HG03280 (cell line): Measurements from ENCODE around the gene ADGRV1.
"Not testable (repeated sequence)": the region's sequence is repeated elsewhere in the genome, so short reads cannot be mapped to it uniquely, and the experiment has no call there.

Experiments
- ATAC-seq: cut with Tn5 transposase; IDR thresholded peaks from one replicate; pipeline ENCODE4 v1.9.1; 2021; ENCODE audit warnings: mild to moderate bottlenecking, moderate library complexity; ENCODE audit not compliant: unreplicated experiment

ADGRV1 gene

GRCh38 chr5:91049800-91050199 is 491.2 kb downstream of the ADGRV1 start:
- ATAC-seq: no peak

GRCh38 chr5:91052411-91052810 is 493.8 kb downstream of the ADGRV1 start:
- ATAC-seq: not testable (repeated sequence)

- ATAC-seq: no peak
Observed at GRCh38 chr5:91052977-91053740, 494.6 kb downstream of the ADGRV1 start.

GRCh38 chr5:91053741-91054025 is 495.1 kb downstream of the ADGRV1 start:
- no peak for ATAC-seq

- no peak for ATAC-seq
Observed at GRCh38 chr5:91058155-91058554, 499.6 kb downstream of the ADGRV1 start.

GRCh38 chr5:91058575-91058974 is 500.0 kb downstream of the ADGRV1 start:
- no peak for ATAC-seq

GRCh38 chr5:91059409-91059808 is 500.8 kb downstream of the ADGRV1 start:
- peak; percentile 70 for ATAC-seq

- no peak for ATAC-seq
Observed at GRCh38 chr5:91061094-91061493, 502.5 kb downstream of the ADGRV1 start.

GRCh38 chr5:91061946-91062562 is 503.5 kb downstream of the ADGRV1 start:
- no peak for ATAC-seq

GRCh38 chr5:91063098-91063690 is 504.6 kb downstream of the ADGRV1 start:
- not testable (repeated sequence) for ATAC-seq

- ATAC-seq: no peak
Observed at GRCh38 chr5:91065496-91065895, 506.9 kb downstream of the ADGRV1 start.

GRCh38 chr5:91069364-91069763 is 510.8 kb downstream of the ADGRV1 start:
- ATAC-seq: no peak

GRCh38 chr5:91070761-91071550 is 512.4 kb downstream of the ADGRV1 start:
- ATAC-seq: no peak

GRCh38 chr5:91072881-91073280 is 514.3 kb downstream of the ADGRV1 start:
- ATAC-seq: no peak

- ATAC-seq: no peak
Observed at GRCh38 chr5:91074615-91075014, 516.0 kb downstream of the ADGRV1 start.

- no peak for ATAC-seq
Observed at GRCh38 chr5:91076138-91076537, 517.5 kb downstream of the ADGRV1 start.

GRCh38 chr5:91077623-91078022 is 519.0 kb downstream of the ADGRV1 start:
- ATAC-seq: no peak

GRCh38 chr5:91079037-91079436 is 520.4 kb downstream of the ADGRV1 start:
- no peak for ATAC-seq

- no peak for ATAC-seq
Observed at GRCh38 chr5:91089758-91090157, 531.2 kb downstream of the ADGRV1 start.

- ATAC-seq: no peak
Observed at GRCh38 chr5:91090995-91091394, 532.4 kb downstream of the ADGRV1 start.

- no peak for ATAC-seq
Observed at GRCh38 chr5:91091471-91092234, 533.1 kb downstream of the ADGRV1 start.
